Measurements from ENCODE around the gene COQ9. TPM values are rescaled to one million over a fixed set of nuclear protein-coding genes. Genes with fewer than 3 reads are reported as not detected.
A peak's percentile ranks its signal among the peaks of the same experiment; 100 is the strongest.

The COQ9 gene
- polyA plus RNA-seq, 1 experiment, result 69.5 TPM

DNA sequence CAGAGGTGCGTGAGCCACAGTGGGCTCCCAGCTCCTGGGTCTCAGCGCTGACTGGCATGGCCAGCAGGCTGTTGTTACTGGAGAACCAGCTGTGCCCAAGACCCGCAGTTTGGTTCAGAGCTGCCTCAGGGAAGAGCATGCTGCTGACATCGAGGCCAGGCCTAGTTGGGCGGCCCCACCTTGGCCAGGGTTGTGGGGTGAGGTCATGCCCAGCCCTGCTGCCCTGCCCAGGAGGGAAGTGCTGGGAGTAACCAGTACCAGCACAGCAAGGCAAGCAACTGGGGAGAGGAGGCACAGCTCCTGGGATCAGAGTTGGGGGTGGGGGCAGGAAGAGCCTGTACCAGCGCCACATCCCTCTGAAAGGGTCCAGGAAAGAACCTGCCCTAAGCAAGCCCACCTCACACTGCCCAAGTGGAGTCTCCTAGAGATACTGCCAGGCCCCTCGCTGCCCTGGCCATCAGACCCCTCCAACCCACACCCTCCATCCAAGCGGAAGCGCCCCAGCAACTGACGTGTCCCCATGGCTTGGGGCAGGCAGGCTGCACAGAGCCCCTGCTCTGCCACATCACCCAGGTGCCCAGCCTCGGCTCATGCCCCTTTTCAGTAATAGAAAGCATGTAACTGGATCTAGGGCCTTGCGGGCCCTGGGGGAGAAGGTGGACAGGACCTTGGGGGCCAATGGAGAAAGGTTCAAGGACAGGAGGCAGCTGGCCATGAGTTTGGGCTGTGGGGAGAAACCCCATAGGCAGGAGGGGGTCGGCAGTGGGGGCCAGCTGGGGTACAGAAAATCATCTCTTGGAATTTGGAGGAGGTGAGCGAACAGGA is 38.0 kb downstream of the COQ9 start:
- ChIA-PET POLR2A (no interaction called here), CTCF (interaction anchor here (1.1 to 6.0 kb wide), 4 partner anchors 23 to 68 kb away, joined by 3 to 25 read pairs (median 6); partner anchors contain the start of gene POLR2C)
- peak overlapping the region; percentile 83 for H3K4me3 ChIP-seq (ENCODE audit: low read depth, low read length)
- no peaks in the 10 kb centered on the region for H3K27me3 ChIP-seq (ENCODE audit: control insufficient read depth, insufficient read depth, low read length)
- TF ChIP-seq CTCF (IDR thresholded peaks at IDR 0.05; ENCODE audit: insufficient read depth, low read depth, low read length), result no peak
- no peaks in the 10 kb centered on the region for H3K36me3 ChIP-seq (ENCODE audit: control insufficient read depth, insufficient read depth, low read length)
- no peak for DNase-seq (ENCODE audit: low read depth)

DNA sequence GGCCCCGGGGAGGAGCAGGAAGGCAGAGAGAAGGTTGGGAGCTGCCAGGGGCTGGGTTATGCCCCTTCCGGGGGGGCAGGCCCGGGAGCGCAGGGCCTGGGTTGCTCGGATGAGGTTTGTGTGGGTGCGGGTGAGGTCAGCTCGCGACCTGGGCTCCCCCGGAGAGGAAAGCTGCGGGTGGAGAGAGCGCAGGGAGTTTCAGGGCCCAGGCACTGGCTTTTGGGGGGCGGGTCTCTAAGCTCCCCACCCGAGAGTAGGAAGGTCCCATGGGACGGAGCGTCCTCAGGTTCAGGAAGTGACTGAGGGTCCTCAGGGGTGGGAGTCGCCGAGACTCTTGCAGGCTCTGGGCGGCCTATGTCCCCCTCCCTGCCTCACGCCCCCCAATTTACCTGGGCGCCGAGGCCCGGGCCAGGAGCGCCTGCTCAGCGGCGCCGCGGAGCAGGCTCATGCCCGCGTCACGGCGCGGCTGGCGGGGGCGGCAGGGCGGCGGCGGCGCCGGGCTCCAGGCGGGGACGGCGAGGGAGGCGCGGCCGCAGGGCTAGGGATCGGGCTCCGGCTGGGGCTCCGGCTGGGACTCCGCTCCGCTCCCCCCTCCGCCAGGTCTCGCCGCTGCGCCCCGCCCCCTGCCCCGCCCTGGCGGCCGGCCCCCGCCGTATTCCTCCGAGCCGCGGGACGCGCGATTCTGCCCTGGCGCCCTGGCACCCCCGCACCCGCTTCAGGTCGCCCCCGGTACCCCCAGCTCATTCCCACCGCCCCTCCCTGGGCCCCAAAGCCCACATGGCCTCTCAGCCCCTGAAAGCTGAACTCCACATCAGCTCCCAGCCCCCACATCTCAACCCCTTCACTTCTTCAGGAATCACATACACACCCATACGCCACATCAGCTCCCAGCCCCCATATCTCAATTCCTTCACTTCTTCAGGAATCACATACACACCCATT is 38.9 kb downstream of the COQ9 start, which contains the start of gene DOK4:
DOK4 (minus strand) TSS at position 578 of the 942 bp plus-strand sequence. CDS start 6,986 bp downstream, outside the sequence.
- no peak for DNase-seq (ENCODE audit: low read depth)
- CTCF ChIA-PET, result interaction anchor here (1.1 to 6.0 kb wide), 7 partner anchors 12 to 69 kb away, joined by 3 to 25 read pairs (median 3); partner anchors contain the start of gene POLR2C
- H3K4me3 ChIP-seq (ENCODE audit: low read depth, low read length), result peak within 1 kb of the TSS; percentile 83
- H3K36me3 ChIP-seq (ENCODE audit: control insufficient read depth, insufficient read depth, low read length), result no peaks in the 10 kb centered on the region
- no peak for TF ChIP-seq CTCF (IDR thresholded peaks at IDR 0.05; ENCODE audit: insufficient read depth, low read depth, low read length)
- POLR2A ChIA-PET, result no interaction called here
- no peaks in the 10 kb centered on the region for H3K27me3 ChIP-seq (ENCODE audit: control insufficient read depth, insufficient read depth, low read length)

- no peak for DNase-seq (ENCODE audit: low read depth)
- Histone ChIP-seq H3K4me3 (ENCODE audit: low read depth, low read length) (peak overlapping the region; percentile 83), H3K36me3 (ENCODE audit: control insufficient read depth, insufficient read depth, low read length) (no peaks in the 10 kb centered on the region), H3K27me3 (ENCODE audit: control insufficient read depth, insufficient read depth, low read length) (no peaks in the 10 kb centered on the region)
- TF ChIP-seq CTCF (IDR thresholded peaks at IDR 0.05; ENCODE audit: insufficient read depth, low read depth, low read length), result no peak
- CTCF ChIA-PET, result interaction anchor here (1.1 to 6.0 kb wide), 5 partner anchors 13 to 32 kb away, joined by 3 to 25 read pairs (median 3); partner anchors contain the start of gene POLR2C
- POLR2A ChIA-PET, result no interaction called here
Observed at GRCh38 chr16:57486858-57487834, 39.9 kb downstream of the COQ9 start.

DNA sequence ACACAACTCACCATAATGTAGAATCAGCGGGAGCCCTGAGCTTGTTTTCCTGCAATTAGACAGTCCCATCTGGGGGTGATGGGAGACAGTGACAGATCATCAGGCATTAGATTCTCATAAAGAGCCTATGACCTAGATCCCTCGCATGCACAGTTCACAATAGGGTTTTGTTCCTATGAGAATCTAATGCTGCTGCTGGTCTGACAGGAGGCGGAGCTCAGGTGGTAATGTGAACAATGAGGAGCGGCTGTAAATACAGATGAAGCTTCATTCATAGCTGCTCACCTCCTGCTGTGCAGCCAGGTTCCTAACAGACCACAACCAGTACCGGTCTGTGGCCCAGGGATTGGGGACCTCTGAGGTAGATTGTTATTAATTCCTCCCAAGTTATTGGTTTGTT is 42.0 kb downstream of the COQ9 start:
- ChIA-PET CTCF (interaction anchor here (0.6 to 6.0 kb wide), 4 partner anchors 30 to 112 kb away, joined by 3 to 25 read pairs (median 3); no protein-coding TSS in a partner anchor), POLR2A (no interaction called here)

More for the DNA sequence above, 42.0 kb downstream of the COQ9 start:
- H3K4me3 ChIP-seq (ENCODE audit: low read depth, low read length), result no peak overlapping the region
- no peak for DNase-seq (ENCODE audit: low read depth)
- no peaks in the 10 kb centered on the region; the same call in 1 of the 2 replicates for H3K27me3 ChIP-seq (ENCODE audit: control insufficient read depth, insufficient read depth, low read length)
- H3K36me3 ChIP-seq (ENCODE audit: control insufficient read depth, insufficient read depth, low read length), result no peaks in the 10 kb centered on the region
- TF ChIP-seq CTCF (IDR thresholded peaks at IDR 0.05; ENCODE audit: insufficient read depth, low read depth, low read length), result no peak
